GM19025 (cell line): ENCODE measurements around the gene GPR158.

Experiments used
- ATAC-seq: cut with Tn5 transposase; IDR thresholded peaks from one replicate; pipeline ENCODE4 v1.9.1; 2021; ENCODE audit warnings: mild to moderate bottlenecking, low read depth, moderate library complexity; ENCODE audit not compliant: unreplicated experiment

The GPR158 gene

DNA sequence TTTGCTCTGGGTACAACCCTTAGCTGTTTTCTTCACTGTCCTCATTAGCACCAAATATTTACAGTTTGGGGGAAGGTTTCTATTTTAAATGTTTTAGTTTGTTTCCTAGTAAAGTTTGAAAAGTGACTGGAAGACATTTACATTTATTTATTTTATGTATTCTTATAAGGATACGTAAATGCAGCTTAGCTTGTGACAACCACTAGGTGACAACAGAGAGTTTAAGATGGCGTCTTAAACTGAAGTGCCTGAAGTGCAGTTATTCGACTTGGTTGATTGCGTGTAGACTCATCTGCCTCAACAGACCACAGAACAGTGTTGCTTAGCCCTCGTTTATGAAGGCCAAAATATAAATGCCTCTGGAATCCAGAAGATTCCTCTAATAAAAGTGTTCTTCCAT, 381.1 kb downstream of the GPR158 start:
- ATAC-seq = no peak

DNA sequence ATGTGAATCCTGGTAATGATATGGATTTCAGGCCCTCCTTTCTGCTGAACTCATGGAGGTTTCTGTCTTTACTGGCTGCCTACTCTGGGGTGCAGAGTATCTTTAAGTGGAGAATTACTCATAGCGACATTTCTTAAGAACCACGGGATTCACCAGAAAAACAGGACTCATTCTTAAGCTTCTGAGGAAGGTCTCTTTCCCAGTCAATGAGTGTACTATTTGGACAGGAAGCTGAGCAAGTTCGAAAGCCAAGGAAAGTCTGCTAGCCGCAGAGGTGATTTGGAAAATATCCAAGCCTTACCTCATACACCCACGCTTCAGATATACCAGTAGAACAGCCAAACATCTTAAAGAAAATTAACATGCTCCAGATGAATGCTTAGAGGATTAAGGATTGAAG, 381.7 kb downstream of the GPR158 start:
- no peak for ATAC-seq

DNA sequence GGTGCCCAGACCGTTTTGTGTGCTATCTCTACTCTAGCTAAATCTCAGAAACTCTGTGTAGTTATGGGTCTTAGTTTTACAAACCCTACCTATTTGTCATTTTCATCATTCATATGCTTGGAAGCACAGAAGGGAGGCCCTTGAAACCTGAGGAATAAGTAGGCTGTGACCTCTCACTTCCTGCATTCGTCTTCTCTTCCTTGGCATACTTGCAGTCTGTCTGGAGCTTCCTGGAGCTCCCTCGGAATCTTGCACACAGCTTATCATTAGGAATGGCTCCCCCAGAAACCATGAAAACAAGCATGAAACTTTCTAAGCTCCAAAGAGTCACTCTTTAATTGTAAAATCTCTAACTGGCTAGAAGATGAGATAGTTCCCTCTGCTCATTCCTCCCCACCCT, 382.3 kb downstream of the GPR158 start:
- no peak for ATAC-seq

DNA sequence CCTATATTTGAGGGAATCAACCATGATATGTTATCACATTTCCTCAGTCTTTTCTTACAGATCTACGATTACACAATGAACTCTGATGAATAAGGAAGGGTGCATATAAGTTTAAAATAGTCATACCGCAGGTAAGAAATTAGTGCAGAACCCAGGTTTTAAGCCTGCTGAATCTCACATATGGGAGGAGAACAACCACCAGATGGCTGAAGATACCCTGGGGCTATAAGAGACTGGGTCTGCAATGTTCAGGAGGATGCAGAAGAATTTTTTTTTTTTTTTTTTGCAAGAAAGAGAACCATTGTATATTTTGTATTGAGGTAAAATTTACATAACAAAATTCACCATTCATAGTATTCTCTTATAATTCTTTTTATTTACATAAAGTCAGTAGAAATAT, 387.0 kb downstream of the GPR158 start:
- ATAC-seq = no peak

DNA sequence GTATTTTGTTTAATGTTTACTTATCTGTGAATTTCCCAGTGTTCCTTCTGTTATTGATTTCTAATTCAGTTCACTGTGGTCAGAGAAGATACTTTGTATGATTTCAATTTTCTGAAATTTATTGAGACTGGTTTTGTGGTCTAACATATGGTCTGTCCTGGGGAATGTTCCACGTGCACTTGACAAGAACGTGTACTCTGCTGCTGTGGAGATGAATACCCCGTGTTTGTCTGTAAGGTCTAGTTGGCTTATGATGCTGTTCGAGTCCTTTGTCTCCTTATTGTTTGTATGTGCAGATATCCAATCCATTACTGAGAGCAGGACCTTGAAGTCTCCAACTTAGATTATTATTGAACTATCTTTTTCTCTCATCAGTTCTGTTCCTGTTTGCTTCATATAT, 387.7 kb downstream of the GPR158 start:
- ATAC-seq = no peak

DNA sequence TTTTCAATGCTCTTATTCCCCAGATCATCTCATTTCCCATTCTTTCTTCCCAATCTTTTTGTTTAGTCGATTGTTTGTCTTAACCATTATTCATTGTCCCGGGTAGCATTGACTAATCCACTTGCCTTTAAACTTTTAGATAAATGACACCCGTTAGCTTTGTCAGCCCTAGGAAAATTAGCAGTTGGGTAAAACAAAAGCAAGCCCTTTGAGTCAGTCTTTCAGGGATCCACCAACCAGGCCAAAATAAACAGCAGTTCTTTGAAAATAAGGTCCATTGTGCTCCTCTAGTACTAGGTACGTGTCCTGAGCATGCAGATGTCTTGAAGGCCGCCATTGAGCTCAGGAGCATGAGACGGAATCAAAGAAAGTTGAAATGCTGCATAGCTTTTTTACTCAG, 389.6 kb downstream of the GPR158 start:
- no peak for ATAC-seq

GRCh38 chr10:25565570-25565969, 390.8 kb downstream of the GPR158 start:
- no peak for ATAC-seq

DNA sequence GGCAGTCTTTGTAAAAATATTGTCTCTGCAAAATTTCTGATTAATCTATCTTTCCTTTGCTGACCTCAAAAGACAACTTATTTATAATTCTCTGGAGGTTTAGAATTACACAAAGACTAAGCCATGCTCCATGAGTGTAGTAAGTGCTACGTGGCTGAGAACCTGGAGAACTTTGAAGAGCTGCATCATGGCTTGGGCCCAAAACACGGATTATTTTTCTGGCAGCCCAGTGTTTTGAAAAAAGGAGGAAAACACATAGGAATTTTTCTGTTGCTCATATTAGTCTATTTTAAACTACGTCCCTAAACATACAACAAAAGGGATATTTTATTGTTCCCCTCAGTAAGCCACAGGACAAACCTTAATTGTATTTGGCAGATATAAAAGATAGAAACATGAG, 398.5 kb downstream of the GPR158 start:
- no peak for ATAC-seq

DNA sequence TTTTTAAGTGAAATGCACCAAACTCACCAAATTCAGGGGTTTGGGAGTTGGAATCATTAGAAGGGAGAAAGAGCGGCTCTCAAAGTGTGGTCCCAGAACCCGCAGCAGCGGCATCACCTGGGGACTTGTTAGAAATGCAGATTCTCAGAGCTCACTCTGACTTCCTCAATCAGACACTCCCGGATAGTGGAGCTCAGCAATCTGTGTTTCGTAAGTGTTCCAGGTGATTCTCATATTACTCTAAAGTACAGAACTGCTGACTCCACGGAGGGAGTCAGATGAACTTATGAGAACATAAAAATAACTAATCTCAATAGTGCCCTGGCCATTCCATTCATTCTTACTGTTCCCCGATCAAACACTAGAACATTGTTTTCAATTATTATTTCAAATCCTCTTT, 400.5 kb downstream of the GPR158 start:
- ATAC-seq = no peak

GRCh38 chr10:25578061-25578460, 403.3 kb downstream of the GPR158 start:
- no peak for ATAC-seq

- ATAC-seq = no peak
Measured at GRCh38 chr10:25582961-25583360, 408.2 kb downstream of the GPR158 start.

DNA sequence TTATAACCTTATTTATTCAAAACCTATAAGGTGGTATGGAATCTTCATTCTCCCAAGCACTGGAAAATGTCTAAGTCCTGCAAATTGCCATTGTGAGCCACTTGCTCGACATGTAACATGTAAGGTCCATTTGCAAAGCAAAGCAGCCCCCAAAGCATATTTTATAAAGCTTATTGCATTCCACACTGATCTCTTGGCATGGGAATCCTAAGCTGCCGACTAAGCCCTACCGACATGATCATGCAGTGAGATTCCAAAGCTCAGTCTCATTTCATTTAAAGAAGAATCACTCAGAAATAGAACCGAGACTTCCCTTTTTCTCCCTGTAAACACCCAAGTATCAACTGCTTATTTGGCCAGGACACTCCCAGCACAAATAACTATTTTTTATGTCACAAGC, 425.9 kb downstream of the GPR158 start:
- no peak for ATAC-seq

DNA sequence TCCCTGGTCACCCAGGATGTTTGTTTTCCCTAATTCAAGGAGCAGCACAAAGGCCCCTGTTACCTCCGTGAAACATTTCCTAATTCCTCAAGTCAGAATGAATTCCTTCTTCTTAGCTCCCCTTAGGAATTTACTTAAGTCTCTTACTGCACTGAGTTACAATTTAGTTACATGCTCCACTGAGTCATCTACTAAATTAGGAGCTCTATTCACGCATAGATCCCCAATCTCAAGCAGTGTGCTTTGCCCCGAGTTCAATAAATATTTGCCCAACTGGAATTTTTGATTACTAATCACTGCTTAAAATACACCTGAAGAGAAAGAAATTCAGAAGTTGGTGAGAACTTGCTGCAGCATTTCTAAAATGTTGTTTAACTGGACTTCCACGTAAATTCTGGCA, 429.8 kb downstream of the GPR158 start:
- ATAC-seq = no peak

GRCh38 chr10:25614652-25615051, 439.9 kb downstream of the GPR158 start:
- ATAC-seq = no peak

DNA sequence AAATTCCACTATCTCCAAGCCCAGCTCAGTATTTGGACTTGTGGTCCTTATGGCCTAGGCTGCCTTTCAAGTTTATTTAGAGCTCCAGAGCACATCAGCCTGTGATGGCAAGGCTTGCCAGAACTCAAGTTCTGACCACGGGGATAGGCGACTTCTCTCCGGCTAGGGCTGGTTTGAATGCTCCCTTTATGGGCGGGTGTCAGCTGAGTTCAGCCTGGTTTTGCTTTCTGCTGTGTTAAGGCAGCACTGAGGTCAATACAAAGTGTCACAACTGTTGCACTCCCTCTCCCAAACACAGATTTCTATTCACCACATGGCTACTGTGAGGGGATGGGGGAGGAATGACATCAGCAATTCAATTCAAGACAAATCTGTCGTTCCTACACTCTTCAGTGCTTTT, 441.1 kb downstream of the GPR158 start:
- ATAC-seq = no peak

DNA sequence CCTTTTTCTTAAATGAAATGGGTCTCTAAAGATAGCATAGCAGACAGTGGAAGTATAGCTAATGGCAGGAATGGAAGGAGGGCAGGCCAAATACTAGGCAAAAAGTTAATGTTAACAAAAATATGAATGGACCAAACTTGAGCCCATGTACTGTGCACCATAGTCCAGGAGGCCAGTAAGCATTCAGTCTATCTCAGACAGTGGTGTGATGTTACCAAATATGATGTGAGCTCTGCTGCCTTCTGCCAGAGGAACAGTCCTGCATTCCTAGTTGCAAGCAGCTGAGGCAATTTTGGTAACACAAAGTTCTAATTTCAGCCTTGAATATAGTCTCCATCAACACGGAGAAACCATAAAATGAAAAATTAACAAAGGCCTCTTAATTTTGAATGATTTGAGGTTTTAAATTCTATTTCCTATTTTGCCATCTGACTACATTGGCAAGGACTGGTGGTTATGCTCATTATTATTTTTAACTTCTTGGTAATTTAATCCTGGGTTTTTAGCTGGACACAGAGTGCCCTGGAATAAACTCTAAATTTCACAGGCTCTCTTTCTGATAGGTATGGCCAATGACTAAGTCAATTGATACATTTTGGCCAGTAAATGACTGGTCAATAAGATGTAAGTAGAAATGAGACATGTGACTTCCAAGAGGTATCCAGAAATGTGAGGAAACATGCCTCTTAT, 442.2 kb downstream of the GPR158 start:
- ATAC-seq = no peak

GRCh38 chr10:25627606-25628005, 452.8 kb downstream of the GPR158 start:
- ATAC-seq = no peak

DNA sequence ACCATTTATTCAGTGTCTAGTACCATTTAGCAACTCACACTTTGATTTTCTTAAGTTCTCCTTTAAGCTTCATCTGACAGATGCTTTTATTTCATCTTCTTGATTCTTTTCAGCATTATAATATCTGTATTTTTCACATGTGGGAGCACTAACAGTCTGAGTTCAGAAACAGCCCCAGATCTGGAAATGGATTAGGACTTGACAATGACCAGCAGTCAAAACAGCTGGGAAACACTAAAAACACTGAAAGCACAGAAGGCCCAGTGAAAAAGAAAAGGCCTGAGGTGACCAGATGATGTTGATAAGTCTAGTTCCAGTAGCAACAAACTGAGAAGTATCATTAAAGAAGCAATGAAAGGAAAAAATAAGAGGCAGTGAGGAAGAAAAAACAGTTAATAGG, 454.5 kb downstream of the GPR158 start:
- ATAC-seq = no peak

GRCh38 chr10:25631471-25631870, 456.7 kb downstream of the GPR158 start:
- no peak for ATAC-seq

DNA sequence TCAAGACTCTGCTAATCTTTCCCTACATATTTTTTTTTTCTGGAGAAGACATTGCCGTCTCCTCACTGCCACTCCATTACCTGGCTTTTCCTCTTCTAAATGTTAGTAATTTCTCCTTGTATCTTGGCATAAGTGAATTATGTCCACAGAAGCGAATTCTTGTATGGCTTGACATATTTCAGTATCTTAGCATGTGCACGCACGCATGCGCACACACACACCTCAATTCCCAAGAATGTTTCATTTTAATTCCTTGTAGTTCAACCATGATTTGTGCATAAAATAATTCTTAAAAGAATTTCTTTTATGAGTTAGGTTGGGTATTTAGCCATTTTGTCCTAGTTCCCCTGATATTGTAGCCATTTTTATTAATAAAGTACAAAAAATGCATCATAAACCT, 458.0 kb downstream of the GPR158 start:
- no peak for ATAC-seq

DNA sequence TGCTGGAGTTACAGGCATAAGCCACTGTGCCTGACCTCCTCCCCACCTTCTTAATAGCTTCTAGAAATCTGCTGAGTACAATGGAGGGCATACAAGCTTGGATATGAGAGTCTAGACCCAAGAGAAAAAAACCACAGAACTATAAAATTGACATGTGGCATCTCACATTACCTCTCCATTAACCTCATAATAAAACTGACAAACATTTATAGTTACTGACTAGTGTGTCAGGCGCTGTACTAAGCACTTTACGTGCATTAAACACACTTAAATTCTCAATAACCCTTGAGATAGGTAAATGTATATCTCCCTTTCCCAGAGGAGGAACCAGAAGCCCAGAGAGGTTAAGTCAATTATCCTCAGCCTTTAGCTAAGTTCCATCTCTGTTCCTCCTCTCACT, 458.7 kb downstream of the GPR158 start:
- ATAC-seq = no peak

DNA sequence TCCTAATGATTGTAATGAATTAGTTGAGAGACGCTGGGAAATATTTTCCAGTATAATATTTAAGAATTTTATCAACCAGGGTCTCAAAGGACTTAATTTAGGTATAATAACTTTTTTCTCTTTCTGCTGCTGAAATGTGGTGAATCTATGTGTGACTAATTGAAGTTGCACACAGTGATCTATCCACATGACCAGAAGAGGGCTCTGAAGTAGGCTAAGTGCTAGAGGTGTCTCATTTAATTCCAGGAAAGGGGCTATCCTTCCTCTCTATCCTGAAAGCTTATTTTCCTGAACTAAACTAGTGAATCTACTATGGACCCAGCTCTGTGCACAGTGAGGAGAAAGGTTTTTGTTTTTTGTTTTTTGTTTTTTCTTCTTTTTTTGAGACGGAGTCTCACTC, 464.8 kb downstream of the GPR158 start:
- ATAC-seq = no peak

- no peak for ATAC-seq
Measured at GRCh38 chr10:25641595-25641994, 466.8 kb downstream of the GPR158 start.
